Type B pancreatic cell (in vitro differentiated cells): ENCODE data around the gene DOK4. TPM values are rescaled to one million over a fixed set of nuclear protein-coding genes. Genes with fewer than 3 reads are reported as not detected.

ENCODE experiments used
- DNase-seq: peaks from one replicate; pipeline ENCODE4 v3.0.0; 2021; ENCODE audit warnings: mixed read lengths; ENCODE audit not compliant: unreplicated experiment; ENCODE audit errors: extremely low spot score
- H3K27ac Mint-ChIP-seq: 2 replicates; pipeline ENCODE4 v1.8.0; 2021; ENCODE audit warnings: mild to moderate bottlenecking, mixed read lengths
- H3K27me3 Mint-ChIP-seq: 2 replicates; pipeline ENCODE4 v1.8.0; 2021; ENCODE audit warnings: mixed read lengths
- H3K36me3 Mint-ChIP-seq: 2 replicates; pipeline ENCODE4 v1.8.0; 2021; ENCODE audit warnings: mixed read lengths
- H3K4me1 Mint-ChIP-seq: one replicate; pipeline ENCODE4 v1.8.0; 2021; ENCODE audit warnings: mixed read lengths; ENCODE audit not compliant: unreplicated experiment
- H3K4me3 Mint-ChIP-seq: 2 replicates; pipeline ENCODE4 v1.8.0; 2021; ENCODE audit warnings: mild to moderate bottlenecking, mixed read lengths
- H3K9me3 Mint-ChIP-seq: 2 replicates; pipeline ENCODE4 v1.8.0; 2021; ENCODE audit warnings: mixed read lengths
- CTCF ChIP-seq: fragments of 200-600 bp; sonication (generic); conservative IDR thresholded peaks from 2 replicates; pipeline ENCODE4 v1.5.0; 2021; ENCODE audit warnings: antibody characterized with exemption, mild to moderate bottlenecking
- total RNA-seq: library from RNA; stranded (reverse); gene quantifications from 2 replicates; pipeline ENCODE4 v1.2.1, GENCODE V29; 2021; ENCODE audit warnings: low replicate concordance

Gene DOK4
- total RNA-seq, 1 donor from 2014 or later, result 33.3 TPM

DNA sequence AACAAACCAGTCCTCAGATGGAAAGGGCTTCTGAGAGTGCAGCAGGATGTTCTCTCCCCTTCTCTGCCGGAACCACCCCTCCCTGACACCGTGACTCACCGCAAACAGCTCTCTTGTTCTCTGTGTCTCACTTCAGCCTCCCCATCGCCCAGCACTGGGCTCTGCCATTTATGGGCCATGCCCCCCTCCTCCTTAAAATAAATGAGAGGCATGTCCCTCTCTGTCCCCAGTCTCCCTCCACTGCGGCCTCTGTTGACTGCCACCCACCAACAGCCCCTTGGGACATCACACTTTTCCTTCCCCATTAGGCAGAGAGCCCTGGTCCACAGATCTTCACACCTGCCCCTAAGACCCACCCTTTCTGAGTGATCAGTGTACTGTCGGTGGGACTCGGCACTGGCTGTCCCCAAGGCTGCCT, 43.8 kb upstream of the DOK4 start:
- H3K27ac Mint-ChIP-seq, result no peak overlapping the region
- H3K27me3 Mint-ChIP-seq, result peaks cover 38% of the 10 kb centered on the region
- DNase-seq, result no peak
- TF ChIP-seq CTCF, result no peak
- no peaks in the 10 kb centered on the region for H3K36me3 Mint-ChIP-seq
- peak overlapping the region; percentile 77 for H3K4me3 Mint-ChIP-seq
- H3K9me3 Mint-ChIP-seq, result no peaks in the 10 kb centered on the region
- H3K4me1 Mint-ChIP-seq, result peaks cover 43% of the 10 kb centered on the region

- peaks cover 40% of the 10 kb centered on the region for H3K4me1 Mint-ChIP-seq
- H3K27ac Mint-ChIP-seq, result peak overlapping the region; percentile 5
- H3K4me3 Mint-ChIP-seq, result peak overlapping the region; percentile 77
- H3K27me3 Mint-ChIP-seq, result peaks cover 38% of the 10 kb centered on the region
- no peak for DNase-seq
- H3K36me3 Mint-ChIP-seq, result no peaks in the 10 kb centered on the region
- H3K9me3 Mint-ChIP-seq, result no peaks in the 10 kb centered on the region
- no peak for TF ChIP-seq CTCF
Measured at GRCh38 chr16:57529391-57530103, 43.3 kb upstream of the DOK4 start.

- DNase-seq, result no peak
- H3K4me3 Mint-ChIP-seq, result peak overlapping the region; percentile 77
Measured at GRCh38 chr16:57528499-57529390, 42.5 kb upstream of the DOK4 start.

DNA sequence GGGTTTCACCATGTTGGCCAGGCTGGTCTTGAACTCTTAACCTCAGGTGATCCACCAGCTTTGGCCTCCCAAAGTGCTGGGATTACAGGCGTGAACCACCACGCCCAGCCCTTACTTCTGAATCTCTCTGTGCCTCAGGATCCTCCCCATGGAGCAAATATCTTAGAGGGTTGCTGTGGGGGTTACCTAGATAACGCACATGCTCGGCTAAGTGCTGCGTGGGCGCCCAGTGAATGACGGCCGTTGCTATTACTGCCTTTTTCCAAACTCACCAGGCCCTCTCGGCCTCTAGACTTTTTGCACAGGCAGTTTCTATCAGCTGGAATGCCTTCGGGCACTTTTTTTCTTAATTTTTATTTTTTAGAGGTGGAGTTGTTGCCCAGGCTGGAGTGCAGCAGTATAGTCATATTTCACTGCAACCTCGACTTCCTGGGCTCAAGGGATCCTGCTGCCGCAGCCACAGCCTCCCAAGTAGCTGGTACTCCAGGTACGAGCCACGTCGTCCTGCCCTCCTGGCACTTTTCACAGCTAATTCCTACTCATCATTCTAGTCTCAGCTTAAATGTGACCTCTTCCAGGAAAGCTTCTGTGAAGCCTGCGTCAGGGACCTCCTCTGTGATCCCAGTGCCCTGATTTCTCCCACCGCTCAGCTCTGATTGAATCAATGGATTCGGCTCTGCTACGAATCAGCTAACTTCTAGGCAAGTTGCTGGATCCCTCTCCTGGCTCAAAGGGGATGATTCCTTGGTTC, 41.5 kb upstream of the DOK4 start:
- peaks cover 36% of the 10 kb centered on the region for H3K27me3 Mint-ChIP-seq
- no peak for TF ChIP-seq CTCF
- no peaks in the 10 kb centered on the region for H3K36me3 Mint-ChIP-seq
- no peak overlapping the region for H3K27ac Mint-ChIP-seq
- H3K9me3 Mint-ChIP-seq, result no peaks in the 10 kb centered on the region
- peak overlapping the region; percentile 58 for H3K4me3 Mint-ChIP-seq
- peaks cover 24% of the 10 kb centered on the region for H3K4me1 Mint-ChIP-seq
- no peak for DNase-seq

More at GRCh38 chr16:57528499-57529390, 42.5 kb upstream of the DOK4 start:
- Mint-ChIP-seq H3K27ac (no peak overlapping the region), H3K36me3 (no peaks in the 10 kb centered on the region), H3K4me1 (peaks cover 32% of the 10 kb centered on the region), H3K27me3 (peaks cover 38% of the 10 kb centered on the region), H3K9me3 (no peaks in the 10 kb centered on the region)
- TF ChIP-seq CTCF, result no peak

GRCh38 chr16:57527027-57527426, 40.7 kb upstream of the DOK4 start:
- peaks cover 31% of the 10 kb centered on the region for H3K27me3 Mint-ChIP-seq
- DNase-seq, result no peak
- TF ChIP-seq CTCF, result no peak
- H3K4me1 Mint-ChIP-seq, result peaks cover 18% of the 10 kb centered on the region
- H3K4me3 Mint-ChIP-seq, result no peak overlapping the region
- no peaks in the 10 kb centered on the region for H3K9me3 Mint-ChIP-seq
- no peaks in the 10 kb centered on the region for H3K36me3 Mint-ChIP-seq
- no peak overlapping the region for H3K27ac Mint-ChIP-seq
